Lower lobe of right lung (tissue), 2 donors: Measurements from ENCODE around the gene ADD1. TPM values are rescaled to one million over a fixed set of nuclear protein-coding genes. Genes with fewer than 3 reads are reported as not detected.
A peak's percentile ranks its signal among the peaks of the same experiment; 100 is the strongest.

Source experiments
- ATAC-seq, 2 donors: fragments of 200-7000 bp; cut with Tn5 transposase; one replicate each; pipeline ENCODE4 v1.9.1; 2020 to 2022; ENCODE audit warnings: mild to moderate bottlenecking in 2 of 2, moderate library complexity in 2 of 2
- DNase-seq: peaks from one replicate; pipeline ENCODE4 v3.0.0-alpha.2; 2020
- H3K27ac ChIP-seq: fragments of 200-600 bp; one replicate; pipeline ENCODE4 v1.8.0; 2022
- H3K27me3 ChIP-seq: fragments of 200-600 bp; one replicate; pipeline ENCODE4 v1.8.0; 2022; ENCODE audit warnings: low read depth
- H3K36me3 ChIP-seq: fragments of 200-600 bp; one replicate; pipeline ENCODE4 v1.8.0; 2022; ENCODE audit warnings: mild to moderate bottlenecking
- H3K4me1 ChIP-seq: fragments of 200-600 bp; one replicate; pipeline ENCODE4 v1.8.0; 2022
- H3K4me3 ChIP-seq: fragments of 200-600 bp; one replicate; pipeline ENCODE4 v1.8.0; 2022; ENCODE audit warnings: mild to moderate bottlenecking
- H3K9me3 ChIP-seq: fragments of 200-600 bp; one replicate; pipeline ENCODE4 v1.8.0; 2022
- intact Hi-C: fragments of 100-400 bp; cut with DNase I; formaldehyde crosslinking; loops from one replicate; pipeline ENCODE4 v1.11.0; 2022
- total RNA-seq: library from RNA; stranded (reverse); fragmentation: NEBNext Ultra II Directional; extraction: Animal tissue kit (Norgen Biotek cat#: 25700); gene quantifications from one replicate; pipeline ENCODE4 v1.2.1, GENCODE V29; 2021
- TF ChIP-seq, protein P1 (sequence below): fragments of 200-600 bp; IDR thresholded peaks from one replicate; pipeline ENCODE4 v1.8.0; 2022; ENCODE audit warnings: antibody characterized with exemption, mild to moderate bottlenecking
- donor health status: DM: no; HTN: yes; CAD: no; lungs with severe emphysema.

Gene ADD1
- total RNA-seq, 1 donor from 2014 or later: 279 TPM

GRCh38 chr4:2796849-2797544, 46.6 kb upstream of the ADD1 start:
- no peaks in the 10 kb centered on the region for H3K36me3 ChIP-seq
- H3K4me3 ChIP-seq: peak overlapping the region; percentile 12
- H3K27me3 ChIP-seq: no peaks in the 10 kb centered on the region
- DNase-seq (peak; percentile 40), ATAC-seq (no peak)
- intact Hi-C loops: no loop called here
- peak overlapping the region; percentile 87 for H3K27ac ChIP-seq
- no peaks in the 10 kb centered on the region for H3K9me3 ChIP-seq
- peaks cover 94% of the 10 kb centered on the region for H3K4me1 ChIP-seq
- TF ChIP-seq, protein P1, sequence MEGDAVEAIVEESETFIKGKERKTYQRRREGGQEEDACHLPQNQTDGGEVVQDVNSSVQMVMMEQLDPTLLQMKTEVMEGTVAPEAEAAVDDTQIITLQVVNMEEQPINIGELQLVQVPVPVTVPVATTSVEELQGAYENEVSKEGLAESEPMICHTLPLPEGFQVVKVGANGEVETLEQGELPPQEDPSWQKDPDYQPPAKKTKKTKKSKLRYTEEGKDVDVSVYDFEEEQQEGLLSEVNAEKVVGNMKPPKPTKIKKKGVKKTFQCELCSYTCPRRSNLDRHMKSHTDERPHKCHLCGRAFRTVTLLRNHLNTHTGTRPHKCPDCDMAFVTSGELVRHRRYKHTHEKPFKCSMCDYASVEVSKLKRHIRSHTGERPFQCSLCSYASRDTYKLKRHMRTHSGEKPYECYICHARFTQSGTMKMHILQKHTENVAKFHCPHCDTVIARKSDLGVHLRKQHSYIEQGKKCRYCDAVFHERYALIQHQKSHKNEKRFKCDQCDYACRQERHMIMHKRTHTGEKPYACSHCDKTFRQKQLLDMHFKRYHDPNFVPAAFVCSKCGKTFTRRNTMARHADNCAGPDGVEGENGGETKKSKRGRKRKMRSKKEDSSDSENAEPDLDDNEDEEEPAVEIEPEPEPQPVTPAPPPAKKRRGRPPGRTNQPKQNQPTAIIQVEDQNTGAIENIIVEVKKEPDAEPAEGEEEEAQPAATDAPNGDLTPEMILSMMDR: no peak

DNA sequence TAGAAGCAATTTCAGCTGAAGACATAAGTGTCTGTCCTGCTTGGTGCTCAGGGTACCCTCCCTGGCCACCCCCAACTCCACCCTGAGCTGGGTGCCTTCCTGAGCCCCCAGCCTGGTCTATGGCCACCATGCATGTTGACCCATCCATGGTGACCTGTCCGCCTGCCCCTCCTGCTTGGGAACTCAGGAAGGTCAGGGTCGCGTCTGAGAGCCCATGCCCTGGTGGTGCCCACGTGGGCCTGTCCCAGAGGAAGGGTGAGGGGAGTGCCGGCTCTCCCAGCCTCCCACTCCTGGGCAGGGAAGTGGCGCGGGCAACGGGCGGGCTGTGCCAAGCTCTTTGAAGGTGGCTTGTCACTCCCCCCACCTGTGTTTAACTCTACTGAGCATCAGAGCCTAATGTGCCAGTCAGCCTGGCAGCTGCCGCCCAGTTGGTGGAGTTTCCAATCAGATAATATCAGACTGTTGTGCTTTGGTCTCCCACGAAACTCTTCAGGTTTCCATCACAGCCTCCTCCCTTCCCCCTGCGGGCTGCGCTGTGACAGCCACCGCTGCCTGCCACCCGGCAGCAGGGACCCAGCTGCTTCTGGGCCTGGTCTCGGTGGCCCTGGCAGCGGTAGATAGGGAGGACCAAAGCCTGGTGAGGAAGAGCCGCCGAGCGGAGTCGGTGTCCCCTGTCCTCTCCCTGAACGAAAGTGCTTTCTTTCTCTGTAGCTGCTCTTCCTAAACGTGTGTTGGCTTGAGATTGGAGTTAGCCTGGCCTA, 45.9 kb upstream of the ADD1 start:
- intact Hi-C loops: no loop called here
- Histone ChIP-seq H3K27me3 (no peaks in the 10 kb centered on the region), H3K9me3 (no peaks in the 10 kb centered on the region), H3K27ac (peak overlapping the region; percentile 87), H3K36me3 (no peaks in the 10 kb centered on the region), H3K4me3 (peak overlapping the region; percentile 50), H3K4me1 (peaks cover 90% of the 10 kb centered on the region)
- TF ChIP-seq, protein P1: no peak
- ATAC-seq (no peak), DNase-seq (peak; percentile 54)

GRCh38 chr4:2798399-2799223, 45.0 kb upstream of the ADD1 start:
- Histone ChIP-seq H3K9me3 (no peaks in the 10 kb centered on the region), H3K4me3 (peak overlapping the region; percentile 50), H3K27ac (peak overlapping the region; percentile 87), H3K4me1 (peaks cover 96% of the 10 kb centered on the region), H3K27me3 (no peaks in the 10 kb centered on the region), H3K36me3 (no peaks in the 10 kb centered on the region)
- ATAC-seq: peak; percentile 37 to 49
- intact Hi-C loops: no loop called here
- TF ChIP-seq, protein P1: no peak
- peak; percentile 88 for DNase-seq

GRCh38 chr4:2799224-2799911, 44.3 kb upstream of the ADD1 start:
- Histone ChIP-seq H3K9me3 (no peaks in the 10 kb centered on the region), H3K36me3 (no peaks in the 10 kb centered on the region), H3K4me1 (peaks cover 96% of the 10 kb centered on the region), H3K27me3 (no peaks in the 10 kb centered on the region), H3K27ac (peak overlapping the region; percentile 87), H3K4me3 (peak overlapping the region; percentile 50)
- ATAC-seq (peak; percentile 4 to 19), DNase-seq (peak; percentile 72)
- intact Hi-C loops: no loop called here
- TF ChIP-seq, protein P1: no peak
